Epithelial cell of esophagus (primary cell): ENCODE data around the gene CREB3L4.

ENCODE experiments used
- DNase-seq: peaks from one replicate; pipeline ENCODE4 v3.0.0; 2010; ENCODE audit warnings: low read depth
- H3K4me3 ChIP-seq: 2 replicates; pipeline ENCODE4 v1.5.1; 2011; ENCODE audit warnings: mild to moderate bottlenecking, low read length, control low read depth
- CTCF ChIP-seq: IDR thresholded peaks from 2 replicates; pipeline ENCODE4 v1.5.1; 2011; ENCODE audit warnings: low read depth, mild to moderate bottlenecking, low read length, control low read depth, inconsistent platforms; ENCODE audit not compliant: insufficient read depth; ENCODE audit errors: missing control alignments

CREB3L4 gene

GRCh38 chr1:153953859-153954365 lies 13.8 kb upstream of the CREB3L4 start:
- no peak for DNase-seq
- H3K4me3 ChIP-seq = no peak overlapping the region
- TF ChIP-seq CTCF = no peak

- H3K4me3 ChIP-seq = no peak overlapping the region
- TF ChIP-seq CTCF = no peak
- DNase-seq = no peak
Measured at GRCh38 chr1:153954826-153955225, 12.9 kb upstream of the CREB3L4 start.

- DNase-seq = no peak
- no peak for TF ChIP-seq CTCF
- peak overlapping the region; percentile 96 for H3K4me3 ChIP-seq
Measured at GRCh38 chr1:153956997-153957715, 10.5 kb upstream of the CREB3L4 start.

GRCh38 chr1:153957744-153958110 lies 10.0 kb upstream of the CREB3L4 start:
- peak overlapping the region; percentile 96 for H3K4me3 ChIP-seq
- no peak for TF ChIP-seq CTCF
- DNase-seq = no peak

- H3K4me3 ChIP-seq = peak within 1 kb of the TSS; percentile 96
- TF ChIP-seq CTCF = no peak
- DNase-seq = peak; percentile 99
Measured at GRCh38 chr1:153958111-153958960, 9.4 kb upstream of the CREB3L4 start, which contains the start of gene CRTC2. CRTC2 (minus strand) TSS chr1:153958612; CDS start chr1:153958497, 115 bp downstream.

GRCh38 chr1:153958961-153959260 lies 8.8 kb upstream of the CREB3L4 start:
- DNase-seq = no peak
- TF ChIP-seq CTCF = no peak
- H3K4me3 ChIP-seq = peak overlapping the region; percentile 15
